DLD1 (cell line): Measurements from ENCODE around the gene SMCO4.
"Not testable (repeated sequence)": the region's sequence is repeated elsewhere in the genome, so short reads cannot be mapped to it uniquely, and the experiment has no call there.

ENCODE experiments used
- in situ Hi-C: cut with HindIII; loops from 2 replicates; pipeline ENCODE4 v1.10.0; 2017; ENCODE audit warnings: low sequenced_read_pairs

Gene SMCO4

GRCh38 chr11:93481279-93481678 is 61.9 kb downstream of the SMCO4 start:
- in situ Hi-C loops = no loop called here

GRCh38 chr11:93480756-93481155 is 62.4 kb downstream of the SMCO4 start:
- in situ Hi-C loops = no loop called here

- in situ Hi-C loops = no loop called here
These were observed 62.9 kb downstream of the SMCO4 start for GRCh38 chr11:93480256-93480655.

GRCh38 chr11:93478841-93479240 is 64.3 kb downstream of the SMCO4 start:
- in situ Hi-C loops = no loop called here

GRCh38 chr11:93477684-93478234 is 65.4 kb downstream of the SMCO4 start:
- in situ Hi-C loops = no loop called here

- in situ Hi-C loops = no loop called here
These were observed 66.4 kb downstream of the SMCO4 start for GRCh38 chr11:93476796-93477195.

- in situ Hi-C loops = no loop called here
These were observed 69.1 kb downstream of the SMCO4 start for GRCh38 chr11:93474123-93474522.

GRCh38 chr11:93468290-93468689 is 74.9 kb downstream of the SMCO4 start:
- in situ Hi-C loops = no loop called here

GRCh38 chr11:93467054-93467453 is 76.1 kb downstream of the SMCO4 start:
- in situ Hi-C loops = no loop called here

GRCh38 chr11:93464927-93465540 is 78.2 kb downstream of the SMCO4 start:
- in situ Hi-C loops = no loop called here

GRCh38 chr11:93463666-93464065 is 79.5 kb downstream of the SMCO4 start:
- in situ Hi-C loops = not testable (repeated sequence)

GRCh38 chr11:93458286-93458685 is 84.9 kb downstream of the SMCO4 start:
- in situ Hi-C loops = no loop called here

GRCh38 chr11:93444617-93445073 is 98.5 kb downstream of the SMCO4 start:
- in situ Hi-C loops = no loop called here

- in situ Hi-C loops = not testable (repeated sequence)
These were observed 100.0 kb downstream of the SMCO4 start for GRCh38 chr11:93443232-93443631.

- in situ Hi-C loops = no loop called here
These were observed 110.9 kb downstream of the SMCO4 start for GRCh38 chr11:93432247-93432646.
